Activated CD4-positive, alpha-beta T cell treated with anti-CD3 and anti-CD28 coated beads for 24 hours (primary cell): ENCODE results near the gene GAR1.
"Not testable (repeated sequence)": the region's sequence is repeated elsewhere in the genome, so short reads cannot be mapped to it uniquely, and the experiment has no call there.

ENCODE experiments used
- DNase-seq, 2 donors: peaks; one replicate each; pipeline ENCODE4 v3.0.0-alpha.2; 2020; ENCODE audit warnings: low read depth in 2 of 2

Gene GAR1

GRCh38 chr4:109815151-109816081, at the start of gene GAR1:
Gene GAR1, plus strand, starts transcription at chr4:109815762. Its CDS starts 403 bp downstream, at chr4:109816165.
- peak; percentile 74 to 83 for DNase-seq

DNA sequence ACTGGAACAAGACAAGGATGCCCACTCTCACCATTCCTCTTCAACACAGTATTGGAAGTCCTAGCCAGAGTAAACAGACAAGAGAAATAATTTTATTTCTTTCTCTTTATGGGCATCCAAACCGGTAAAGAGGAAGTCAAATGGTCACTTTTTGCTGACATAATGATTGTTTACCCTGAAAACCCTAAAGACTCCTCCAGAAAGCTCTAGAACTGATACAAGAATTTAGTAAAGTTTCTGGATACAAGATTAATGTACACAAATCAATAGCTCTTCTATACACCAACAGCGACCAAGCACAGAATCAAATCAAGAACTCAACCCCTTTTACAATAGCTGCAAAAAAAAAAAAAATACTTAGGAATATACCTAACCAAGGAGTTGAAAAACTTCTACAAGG, 33.5 kb upstream of the GAR1 start:
- DNase-seq = not testable (repeated sequence)

GRCh38 chr4:109786846-109787245, 28.7 kb upstream of the GAR1 start:
- no peak for DNase-seq

DNA sequence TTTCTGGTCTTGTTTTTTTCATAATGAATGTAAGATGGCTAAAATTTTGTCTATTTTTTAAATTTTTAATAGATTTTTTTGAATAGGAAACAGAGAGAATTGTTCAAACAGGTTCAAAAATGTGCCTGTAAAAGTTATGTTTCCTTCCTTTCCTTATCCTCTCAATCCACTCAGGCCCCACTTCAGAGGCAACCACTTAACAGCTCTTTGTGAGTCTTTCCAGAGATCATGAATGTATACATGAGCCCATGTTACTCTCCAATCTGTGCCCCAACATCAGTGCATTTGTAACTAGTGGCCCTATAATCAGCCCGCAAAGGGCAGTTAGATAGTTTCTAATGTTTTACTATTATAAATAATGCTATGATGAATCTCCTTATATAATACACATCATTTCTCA, 27.8 kb upstream of the GAR1 start:
- no peak for DNase-seq

DNA sequence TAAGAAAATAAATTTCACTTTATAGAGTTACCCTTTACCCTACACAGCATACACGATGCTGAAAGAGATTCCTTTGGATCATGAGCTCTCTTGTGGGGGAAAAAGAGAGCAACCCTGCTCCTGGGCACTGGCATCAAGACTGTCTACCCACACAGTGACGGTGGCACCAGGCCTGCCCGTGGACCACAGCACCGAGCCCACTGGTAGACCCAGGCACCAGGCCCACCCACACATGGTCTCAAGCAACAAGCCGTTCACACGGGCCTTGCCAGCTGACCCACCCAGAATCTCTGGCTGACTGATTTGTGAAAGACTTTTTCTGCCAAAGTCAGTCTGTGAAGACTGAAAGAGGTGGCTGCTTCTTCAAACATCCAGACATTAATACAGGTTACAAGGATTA, 20.5 kb upstream of the GAR1 start:
- DNase-seq = no peak

DNA sequence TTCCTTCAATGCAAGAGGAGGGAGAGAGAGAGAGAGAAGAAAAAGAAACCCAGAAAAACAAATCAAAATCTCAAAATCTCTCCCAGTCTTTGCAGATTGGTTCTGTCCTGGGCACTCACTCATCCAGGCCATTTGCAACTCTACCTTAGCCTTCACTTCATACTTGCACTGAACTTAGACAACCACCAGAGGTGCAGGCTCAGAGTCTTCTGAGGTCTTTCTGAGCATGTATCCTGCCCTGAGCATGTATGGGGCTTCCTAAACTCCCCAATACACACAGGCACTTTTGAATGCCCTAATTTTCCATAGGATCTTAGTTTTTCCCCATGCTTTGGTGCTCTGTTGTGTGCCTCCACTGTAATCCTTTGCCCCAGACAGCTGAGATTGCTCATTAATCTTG, 16.7 kb upstream of the GAR1 start:
- DNase-seq = no peak

DNA sequence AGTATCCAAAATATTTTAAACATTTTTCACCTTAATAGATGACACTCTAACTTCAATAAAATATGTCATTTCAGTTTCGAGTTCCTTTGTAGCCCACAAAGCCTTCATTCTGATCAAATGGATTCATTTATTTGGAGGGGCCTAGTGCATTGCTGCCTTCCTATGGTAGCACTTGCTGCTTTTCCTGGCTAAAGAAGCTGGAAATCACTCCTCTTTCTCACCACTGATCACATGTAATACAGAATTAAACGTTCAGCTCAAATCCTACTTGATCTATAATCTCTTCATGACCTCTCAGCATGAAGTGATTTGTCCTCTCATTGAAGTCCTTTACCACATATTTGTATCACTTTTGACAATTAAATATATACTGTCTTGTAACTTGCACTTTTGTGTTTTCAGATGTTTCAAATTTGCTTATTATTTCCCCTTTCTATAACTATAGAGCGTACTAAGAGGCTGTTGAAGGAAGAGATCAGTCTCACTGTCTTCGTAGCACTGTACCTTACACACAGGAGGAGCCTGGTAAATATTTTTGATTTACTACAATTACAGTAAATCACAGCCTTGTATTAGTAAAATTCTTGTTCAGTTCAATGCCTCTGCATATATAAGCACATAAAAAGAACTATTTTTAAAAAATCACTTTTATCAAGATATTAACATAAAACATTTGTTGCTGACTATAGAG, 14.3 kb upstream of the GAR1 start:
- DNase-seq = no peak

DNA sequence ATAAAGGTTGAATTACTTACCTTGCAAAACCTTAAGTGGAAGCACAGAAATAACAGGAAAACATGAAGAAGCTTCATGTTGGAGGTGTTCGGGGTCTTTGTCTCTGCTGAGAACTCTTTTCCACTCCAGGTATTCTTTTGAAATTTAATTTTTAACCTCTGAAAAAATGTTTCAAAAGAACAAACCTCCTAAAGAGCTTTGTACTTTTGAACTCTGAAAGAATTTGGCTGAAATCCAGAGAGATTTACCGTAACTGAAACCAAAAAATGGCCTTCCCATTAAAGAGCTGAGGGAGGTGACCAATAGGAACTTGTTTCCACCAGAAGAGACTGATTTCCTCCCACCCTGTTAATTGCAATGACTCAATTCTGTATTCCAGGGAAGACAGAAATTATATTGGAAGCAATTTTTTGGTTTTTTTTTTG, 13.7 kb upstream of the GAR1 start, which contains the start of gene CFI:
CFI (minus strand) TSS at position 105 of the 425 bp plus-strand sequence; CDS start at position 77, 28 bp downstream.
- no peak for DNase-seq

DNA sequence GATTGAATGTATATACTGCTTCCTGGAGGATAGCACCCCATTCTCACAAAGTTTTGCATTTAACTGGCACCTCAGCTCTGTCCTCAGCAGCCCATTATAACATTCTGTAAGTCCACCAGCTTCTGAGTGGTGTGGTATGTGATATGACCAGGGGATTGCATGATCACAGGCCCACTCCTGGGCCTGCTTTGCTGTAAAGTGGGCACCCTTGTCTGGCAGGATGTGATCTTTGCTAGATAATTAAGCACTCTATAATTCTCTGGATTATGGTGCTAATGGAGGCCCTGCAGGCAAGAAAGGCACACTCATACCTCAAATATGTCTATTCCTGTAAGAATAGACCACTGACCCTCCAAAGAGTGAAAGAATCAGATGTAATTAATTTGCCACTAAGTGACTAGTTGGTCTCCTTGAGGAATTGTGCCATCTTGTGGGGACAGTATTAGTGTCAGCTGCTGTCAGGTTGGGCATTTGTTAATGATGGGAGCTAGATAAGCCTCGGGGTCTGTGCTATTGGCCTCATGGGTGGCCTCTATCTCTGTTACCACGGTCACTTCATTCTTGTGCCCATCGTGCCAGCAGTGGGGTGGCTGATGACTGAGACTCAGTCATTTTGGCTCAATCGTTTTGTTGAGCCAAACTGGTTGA, 11.5 kb upstream of the GAR1 start:
- no peak for DNase-seq

- no peak for DNase-seq
These were observed 5.9 kb upstream of the GAR1 start for GRCh38 chr4:109809655-109810054.

DNA sequence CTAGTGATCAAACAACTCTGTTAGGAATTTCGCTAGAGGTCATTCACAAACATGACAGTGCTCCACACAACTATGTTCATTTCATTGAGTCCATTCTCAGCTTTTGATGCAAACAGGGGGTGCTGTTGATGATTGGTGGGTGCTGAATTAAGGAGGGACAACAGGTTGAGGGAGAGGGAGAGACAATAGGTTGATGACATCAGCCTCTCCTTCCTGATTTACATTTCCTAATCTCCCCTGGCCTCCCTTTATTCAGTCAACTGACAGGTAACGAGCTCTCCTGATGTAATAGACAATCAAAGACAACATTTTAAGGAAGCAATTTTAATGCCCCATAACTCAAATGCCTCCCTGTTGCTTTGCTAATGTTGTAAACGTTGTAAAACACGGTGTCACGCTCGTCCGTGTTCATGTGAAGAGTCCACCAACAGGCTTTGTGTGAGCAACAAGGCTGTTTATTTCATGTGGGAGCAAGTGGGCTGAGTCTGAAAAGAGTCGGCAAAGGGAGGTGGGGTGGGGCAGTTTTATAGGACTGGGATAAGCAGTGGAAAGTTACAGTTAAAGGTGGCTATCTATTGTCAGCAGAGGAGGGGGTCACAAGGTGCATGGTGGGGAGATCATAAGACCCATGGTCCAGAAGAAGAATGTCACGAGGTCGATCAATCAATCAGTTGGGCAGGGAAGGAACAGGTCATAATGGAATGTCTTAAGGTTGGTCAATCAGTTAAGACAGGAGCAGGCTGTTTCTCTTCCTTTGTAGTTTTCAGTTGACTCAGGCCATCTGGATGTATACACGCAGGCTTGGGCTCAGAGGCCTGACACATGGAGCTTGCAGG, 4.8 kb upstream of the GAR1 start:
- DNase-seq = no peak

GRCh38 chr4:109811707-109812106, 3.9 kb upstream of the GAR1 start:
- DNase-seq = no peak

DNA sequence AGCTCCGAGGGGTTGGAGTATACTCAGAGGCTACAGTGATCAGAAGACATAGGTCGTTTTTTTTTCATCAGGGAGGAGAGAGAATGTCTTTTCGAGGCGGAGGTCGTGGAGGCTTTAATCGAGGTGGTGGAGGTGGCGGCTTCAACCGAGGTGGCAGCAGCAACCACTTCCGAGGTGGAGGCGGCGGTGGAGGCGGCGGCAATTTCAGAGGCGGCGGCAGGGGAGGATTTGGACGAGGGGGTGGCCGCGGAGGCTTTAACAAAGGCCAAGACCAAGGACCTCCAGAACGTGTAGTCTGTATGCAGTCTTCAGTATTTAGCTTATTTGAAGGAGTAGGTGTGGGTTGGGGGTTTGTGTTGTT, 500 bp downstream of the GAR1 start:
- peak; percentile 23 to 25 for DNase-seq

DNA sequence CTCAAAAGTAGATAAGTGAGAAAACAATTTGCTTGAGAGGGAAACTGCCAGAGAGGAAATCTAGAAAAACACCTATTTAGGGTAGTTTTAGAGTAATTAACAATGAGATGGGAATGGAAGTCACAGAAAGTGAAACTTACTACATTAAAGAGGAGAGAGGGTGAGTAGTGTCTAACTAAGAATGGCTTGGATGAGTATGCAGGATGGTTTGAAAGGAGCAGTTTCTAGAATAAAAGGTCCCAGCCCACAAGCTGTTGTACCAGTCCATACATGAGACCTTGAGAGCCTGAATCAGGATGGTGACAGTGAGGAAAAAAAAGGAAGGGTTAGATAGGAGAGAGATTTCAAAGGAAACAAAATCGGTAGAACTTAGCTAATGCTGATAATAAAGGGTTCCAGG, 1.3 kb downstream of the GAR1 start:
- DNase-seq = no peak

GRCh38 chr4:109818268-109818667, 2.7 kb downstream of the GAR1 start:
- no peak for DNase-seq

- DNase-seq = no peak
These were observed 5.0 kb downstream of the GAR1 start for GRCh38 chr4:109820563-109820962.

DNA sequence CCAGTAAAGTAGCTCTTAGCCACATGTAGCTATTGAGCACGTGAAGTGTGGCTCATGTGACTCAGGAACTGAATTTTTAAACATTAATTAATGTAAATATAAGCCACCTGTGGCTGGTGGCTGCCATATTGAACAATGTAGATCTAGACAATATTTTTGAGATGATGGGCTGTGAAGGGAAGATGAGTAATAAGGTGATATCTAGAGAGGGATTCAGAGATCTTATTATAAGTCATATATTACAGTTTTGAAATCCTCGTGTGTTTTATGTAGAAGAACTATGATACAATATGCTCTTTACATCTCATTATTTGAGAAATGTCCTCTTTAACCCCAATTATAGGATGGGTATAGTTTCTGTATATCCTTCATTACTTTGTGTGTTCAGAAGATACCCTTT, 5.6 kb downstream of the GAR1 start:
- no peak for DNase-seq

DNA sequence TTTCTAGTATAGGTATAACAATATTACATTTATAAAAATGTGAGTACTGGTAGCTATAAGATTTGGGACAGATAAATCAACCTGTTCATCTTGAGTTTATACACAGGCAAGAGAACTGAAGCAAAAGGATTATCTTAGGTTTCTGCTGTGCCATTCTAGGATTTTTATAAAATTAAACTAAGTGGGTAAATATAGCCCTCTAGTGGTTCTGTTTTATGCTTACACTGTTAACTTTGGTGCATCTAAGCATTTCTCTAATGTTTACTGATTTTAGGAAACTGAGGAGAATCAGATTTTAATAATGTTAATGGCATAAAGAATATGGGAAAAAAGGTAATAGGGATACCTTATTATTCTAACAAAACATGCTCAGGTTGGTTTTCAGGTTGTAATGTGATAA, 11.2 kb downstream of the GAR1 start:
- no peak for DNase-seq

DNA sequence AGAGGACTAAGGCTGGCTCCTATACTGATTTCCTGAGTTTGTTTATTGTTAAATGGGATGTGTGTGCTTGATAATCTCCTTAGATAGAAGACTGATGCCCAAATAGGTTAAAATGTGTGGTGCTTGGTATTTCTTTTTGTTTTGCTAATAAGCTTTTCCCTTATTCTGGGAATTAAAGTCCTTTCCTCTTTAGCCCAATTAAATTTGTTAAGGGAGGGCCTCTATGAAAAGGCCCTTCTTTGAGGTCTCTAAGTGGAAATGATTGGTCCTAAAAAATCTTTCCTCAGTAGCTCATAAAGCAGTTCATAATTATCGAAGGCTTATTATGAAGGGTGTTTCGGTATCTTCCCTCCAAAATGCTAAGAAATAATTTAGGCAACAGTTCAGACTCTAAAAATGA, 12.1 kb downstream of the GAR1 start, which contains the start of gene RRH:
RRH (plus strand) TSS at position 301 of the 400 bp plus-strand sequence; CDS start at position 357, 56 bp downstream.
- no peak for DNase-seq

- DNase-seq = no peak
These were observed 18.2 kb downstream of the GAR1 start for GRCh38 chr4:109833756-109834155.

GRCh38 chr4:109836985-109837384, 21.4 kb downstream of the GAR1 start:
- no peak for DNase-seq
